ENCODE measurements around the gene MSI2.

GRCh38 chr17:57538736-57539456, 282.6 kb downstream of the MSI2 start:
- TF ChIP-seq CEBPB (IDR thresholded peaks at IDR 0.05) (no peak), YY1 (IDR thresholded peaks at IDR 0.05; ENCODE audit: low read depth) (no peak), MAX (IDR thresholded peaks at IDR 0.05) (no peak), EP300 (IDR thresholded peaks at IDR 0.05; ENCODE audit: borderline replicate concordance) (no peak), NFIC (IDR thresholded peaks at IDR 0.05) (no peak), USF1 (IDR thresholded peaks at IDR 0.05) (no peak), FOXM1 (IDR thresholded peaks at IDR 0.05; ENCODE audit: borderline replicate concordance, low read depth) (no peak), RAD21 (IDR thresholded peaks at IDR 0.05; ENCODE audit: low read depth) (no peak), REST (IDR thresholded peaks at IDR 0.05; ENCODE audit: low read depth) (no peak)

All from Ishikawa (cell line).